HK-2 (cell line): ENCODE results near the gene LTBP4.
A peak's percentile ranks its signal among the peaks of the same experiment; 100 is the strongest.
"Not testable (repeated sequence)": the region's sequence is repeated elsewhere in the genome, so short reads cannot be mapped to it uniquely, and the experiment has no call there.

Experiments
- DNase-seq: peaks from one replicate; pipeline ENCODE4 v3.0.0-alpha.2; 2018; ENCODE audit not compliant: unreplicated experiment

Gene LTBP4

GRCh38 chr19:40575326-40575725 is 25.8 kb upstream of the LTBP4 start:
- DNase-seq = no peak

- no peak for DNase-seq
Observed at GRCh38 chr19:40576151-40576584, 25.0 kb upstream of the LTBP4 start.

GRCh38 chr19:40576585-40577451 is 24.4 kb upstream of the LTBP4 start, which contains the start of gene SHKBP1:
Gene SHKBP1, plus strand, starts transcription at chr19:40576873. Its CDS starts 27 bp downstream, at chr19:40576900.
- DNase-seq = peak; percentile 96

GRCh38 chr19:40578442-40578908 is 22.7 kb upstream of the LTBP4 start:
- DNase-seq = no peak

GRCh38 chr19:40580619-40581018 is 20.6 kb upstream of the LTBP4 start:
- no peak for DNase-seq

- DNase-seq = no peak
Observed at GRCh38 chr19:40581531-40581930, 19.6 kb upstream of the LTBP4 start.

- DNase-seq = no peak
Observed at GRCh38 chr19:40582467-40582866, 18.7 kb upstream of the LTBP4 start.

- no peak for DNase-seq
Observed at GRCh38 chr19:40583283-40583682, 17.9 kb upstream of the LTBP4 start.

GRCh38 chr19:40584007-40584406 is 17.2 kb upstream of the LTBP4 start:
- DNase-seq = peak; percentile 55

- peak; percentile 74 for DNase-seq
Observed at GRCh38 chr19:40585241-40585981, 15.8 kb upstream of the LTBP4 start.

- DNase-seq = no peak
Observed at GRCh38 chr19:40585982-40586422, 15.2 kb upstream of the LTBP4 start.

GRCh38 chr19:40586611-40587010 is 14.6 kb upstream of the LTBP4 start:
- no peak for DNase-seq

- peak; percentile 85 for DNase-seq
Observed at GRCh38 chr19:40588110-40588854, 12.9 kb upstream of the LTBP4 start.

- no peak for DNase-seq
Observed at GRCh38 chr19:40588926-40589569, 12.1 kb upstream of the LTBP4 start.

GRCh38 chr19:40589591-40590429 is 11.4 kb upstream of the LTBP4 start:
- no peak for DNase-seq

- DNase-seq = no peak
Observed at GRCh38 chr19:40590464-40591265, 10.5 kb upstream of the LTBP4 start.

- not testable (repeated sequence) for DNase-seq
Observed at GRCh38 chr19:40591724-40592123, 9.4 kb upstream of the LTBP4 start.

GRCh38 chr19:40592170-40592569 is 9.0 kb upstream of the LTBP4 start:
- DNase-seq = no peak

- DNase-seq = no peak
Observed at GRCh38 chr19:40594255-40594654, 6.9 kb upstream of the LTBP4 start.

- DNase-seq = peak; percentile 82
Observed at GRCh38 chr19:40594657-40595091, 6.5 kb upstream of the LTBP4 start.
